ENCODE measurements around the gene RAPGEF6. TPM values are rescaled to one million over a fixed set of nuclear protein-coding genes. Genes with fewer than 3 reads are reported as not detected.
"Not testable (repeated sequence)": the region's sequence is repeated elsewhere in the genome, so short reads cannot be mapped to it uniquely, and the experiment has no call there.

The RAPGEF6 gene
- total RNA-seq, 2 donors from 2014 or later: 19.2 to 24.0 TPM

- no peaks in the 10 kb centered on the region for H3K9me3 Mint-ChIP-seq
- WGBS, 2 experiments (ENCODE audit: insufficient coverage in 1 of 2, insufficient read length in 1 of 2): 100% methylated on average over 1 to 2 of the region's 2 CpGs
- H3K9me3 ChIP-seq (ENCODE audit: control insufficient read depth, low read length): no peaks in the 10 kb centered on the region
Observed at GRCh38 chr5:131682826-131683225, 47.8 kb upstream of the RAPGEF6 start.

GRCh38 chr5:131682175-131682574 lies 47.1 kb upstream of the RAPGEF6 start:
- no peaks in the 10 kb centered on the region for H3K4me1 ChIP-seq (ENCODE audit: control insufficient read depth, insufficient read depth, low read length)
- no peak overlapping the region for H3K9ac ChIP-seq (ENCODE audit: extremely low read depth, low read length, poor library complexity, severe bottlenecking)
- TF ChIP-seq CTCF (conservative IDR thresholded peaks at IDR 0.05): no peak
- no peaks in the 10 kb centered on the region for H3K9me3 Mint-ChIP-seq
- H3K27me3 Mint-ChIP-seq (ENCODE audit: insufficient read depth): no peaks in the 10 kb centered on the region
- no peak overlapping the region for H3K4me3 Mint-ChIP-seq
- no peaks in the 10 kb centered on the region for H3K27me3 ChIP-seq (ENCODE audit: control insufficient read depth, insufficient read depth, low read length, poor library complexity, severe bottlenecking)
- H3K36me3 ChIP-seq (ENCODE audit: control insufficient read depth, insufficient read depth, low read length): peaks cover 30% of the 10 kb centered on the region
- peaks cover 17% of the 10 kb centered on the region for H3K36me3 Mint-ChIP-seq (ENCODE audit: low read depth)
- H3K4me1 Mint-ChIP-seq: no peaks in the 10 kb centered on the region
- H3K27ac ChIP-seq (ENCODE audit: low read depth, low read length): no peak overlapping the region
- H3K4me3 ChIP-seq (ENCODE audit: low read length): no peak overlapping the region
- DNase-seq: no peak
- WGBS, 2 experiments (ENCODE audit: insufficient coverage in 1 of 2, insufficient read length in 1 of 2): 71 to 94% methylated on average over 1 to 5 of the region's 5 CpGs
- H3K27ac Mint-ChIP-seq: no peak overlapping the region
- no peaks in the 10 kb centered on the region for H3K9me3 ChIP-seq (ENCODE audit: control insufficient read depth, low read length)

More at GRCh38 chr5:131682826-131683225, 47.8 kb upstream of the RAPGEF6 start:
- peaks cover 25% of the 10 kb centered on the region for H3K36me3 ChIP-seq (ENCODE audit: control insufficient read depth, insufficient read depth, low read length)
- DNase-seq: no peak
- H3K27me3 Mint-ChIP-seq (ENCODE audit: insufficient read depth): no peaks in the 10 kb centered on the region
- H3K4me1 ChIP-seq (ENCODE audit: control insufficient read depth, insufficient read depth, low read length): peaks cover 2% of the 10 kb centered on the region
- TF ChIP-seq CTCF (conservative IDR thresholded peaks at IDR 0.05): no peak
- no peaks in the 10 kb centered on the region for H3K27me3 ChIP-seq (ENCODE audit: control insufficient read depth, insufficient read depth, low read length, poor library complexity, severe bottlenecking)
- H3K36me3 Mint-ChIP-seq (ENCODE audit: low read depth): peaks cover 13% of the 10 kb centered on the region
- no peak overlapping the region for H3K4me3 Mint-ChIP-seq
- H3K4me1 Mint-ChIP-seq: peaks cover 5% of the 10 kb centered on the region
- no peak overlapping the region for H3K27ac ChIP-seq (ENCODE audit: low read depth, low read length)
- no peak overlapping the region for H3K4me3 ChIP-seq (ENCODE audit: low read length)
- H3K27ac Mint-ChIP-seq: peak overlapping the region; percentile 72
- no peak overlapping the region for H3K9ac ChIP-seq (ENCODE audit: extremely low read depth, low read length, poor library complexity, severe bottlenecking)

- WGBS, 2 experiments (ENCODE audit: insufficient coverage in 1 of 2, insufficient read length in 1 of 2): 100% methylated on average over 1 of the region's 1 CpG; no CpG with 5 or more reads in 1 of the 2 experiments
- DNase-seq: no peak
- peaks cover 43% of the 10 kb centered on the region for H3K36me3 ChIP-seq (ENCODE audit: control insufficient read depth, insufficient read depth, low read length)
- no peak overlapping the region for H3K9ac ChIP-seq (ENCODE audit: extremely low read depth, low read length, poor library complexity, severe bottlenecking)
- H3K9me3 ChIP-seq (ENCODE audit: control insufficient read depth, low read length): no peaks in the 10 kb centered on the region
- no peaks in the 10 kb centered on the region for H3K27me3 ChIP-seq (ENCODE audit: control insufficient read depth, insufficient read depth, low read length, poor library complexity, severe bottlenecking)
- Mint-ChIP-seq H3K4me3 (no peak overlapping the region), H3K27me3 (ENCODE audit: insufficient read depth) (no peaks in the 10 kb centered on the region), H3K4me1 (no peaks in the 10 kb centered on the region), H3K9me3 (no peaks in the 10 kb centered on the region), H3K27ac (no peak overlapping the region), H3K36me3 (ENCODE audit: low read depth) (peaks cover 30% of the 10 kb centered on the region)
- H3K27ac ChIP-seq (ENCODE audit: low read depth, low read length): no peak overlapping the region
- H3K4me3 ChIP-seq (ENCODE audit: low read length): no peak overlapping the region
- TF ChIP-seq CTCF (conservative IDR thresholded peaks at IDR 0.05): no peak
- H3K4me1 ChIP-seq (ENCODE audit: control insufficient read depth, insufficient read depth, low read length): no peaks in the 10 kb centered on the region
Observed at GRCh38 chr5:131679911-131680310, 44.9 kb upstream of the RAPGEF6 start.

- H3K27ac ChIP-seq (ENCODE audit: low read depth, low read length); H3K4me3 ChIP-seq (ENCODE audit: low read length); H3K4me3 Mint-ChIP-seq; DNase-seq; H3K9me3 ChIP-seq (ENCODE audit: control insufficient read depth, low read length); H3K27ac Mint-ChIP-seq; H3K9me3 Mint-ChIP-seq; H3K4me1 Mint-ChIP-seq; H3K27me3 ChIP-seq (ENCODE audit: control insufficient read depth, insufficient read depth, low read length, poor library complexity, severe bottlenecking); H3K9ac ChIP-seq (ENCODE audit: extremely low read depth, low read length, poor library complexity, severe bottlenecking); H3K4me1 ChIP-seq (ENCODE audit: control insufficient read depth, insufficient read depth, low read length); H3K27me3 Mint-ChIP-seq (ENCODE audit: insufficient read depth): not testable (repeated sequence)
- peaks cover 39% of the 10 kb centered on the region for H3K36me3 Mint-ChIP-seq (ENCODE audit: low read depth)
- peaks cover 49% of the 10 kb centered on the region for H3K36me3 ChIP-seq (ENCODE audit: control insufficient read depth, insufficient read depth, low read length)
- 99 to 100% methylated on average over 1 to 7 of the region's 10 CpGs for WGBS, 2 experiments (ENCODE audit: insufficient coverage in 1 of 2, insufficient read length in 1 of 2)
Observed at GRCh38 chr5:131678273-131678672, 43.2 kb upstream of the RAPGEF6 start.

Data from endodermal cell (in vitro differentiated cells).